Fibroblast of peridontal ligament (primary cell): ENCODE results near the gene CNTLN.
A peak's percentile ranks its signal among the peaks of the same experiment; 100 is the strongest.
"Not testable (repeated sequence)": the region's sequence is repeated elsewhere in the genome, so short reads cannot be mapped to it uniquely, and the experiment has no call there.

Source experiments
- DNase-seq: peaks from one replicate; pipeline ENCODE4 v3.0.0-alpha.2; 2010; ENCODE audit errors: extremely low read depth

Gene CNTLN

DNA sequence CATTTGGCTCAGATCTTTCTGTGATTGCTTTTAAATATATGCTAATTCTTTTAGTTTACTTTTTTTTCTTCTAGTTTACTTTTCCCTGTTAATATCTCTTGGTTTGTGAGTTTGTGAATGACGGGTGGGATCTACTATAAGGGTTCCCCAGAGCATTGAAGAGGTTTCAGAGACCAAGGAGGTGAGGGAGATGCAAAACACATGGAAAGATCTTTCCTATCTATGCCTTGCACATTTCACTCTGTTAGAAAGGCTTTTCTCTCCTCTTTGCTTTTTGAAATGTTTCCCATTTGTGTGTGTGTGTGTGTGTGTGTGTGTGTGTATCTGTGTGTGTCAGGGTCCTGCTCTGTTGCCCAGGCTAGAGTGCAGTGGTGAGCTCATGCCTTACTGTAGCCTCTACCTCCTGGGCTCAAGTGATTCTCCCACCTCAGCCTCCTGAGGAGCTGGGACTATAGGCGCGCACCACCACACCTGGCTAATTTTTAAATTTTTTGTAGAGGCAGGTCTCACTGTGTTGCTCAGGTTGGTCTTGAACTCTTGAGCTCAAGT, 50.7 kb downstream of the CNTLN start:
- DNase-seq = no peak

DNA sequence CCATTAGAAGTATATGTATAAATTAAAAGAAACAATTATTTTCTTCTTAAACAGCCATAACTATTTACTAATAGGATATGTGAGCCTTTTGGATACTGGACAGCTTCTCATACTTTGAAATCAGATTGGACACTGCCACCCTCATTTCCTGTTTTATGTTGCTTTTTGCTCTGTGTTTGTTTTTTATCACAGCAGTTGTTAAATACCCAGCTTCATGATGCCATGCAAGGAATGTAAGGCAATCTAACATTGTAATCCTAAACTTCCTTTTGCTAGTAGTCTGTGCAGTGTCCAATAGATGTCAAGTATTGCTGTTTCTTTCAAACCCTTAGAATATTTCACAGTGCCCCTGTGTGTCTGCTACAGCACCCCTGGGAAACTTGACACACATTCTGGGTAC, 56.2 kb downstream of the CNTLN start:
- peak; percentile 27 for DNase-seq

- no peak for DNase-seq
Measured at GRCh38 chr9:17204611-17205152, 69.8 kb downstream of the CNTLN start.

DNA sequence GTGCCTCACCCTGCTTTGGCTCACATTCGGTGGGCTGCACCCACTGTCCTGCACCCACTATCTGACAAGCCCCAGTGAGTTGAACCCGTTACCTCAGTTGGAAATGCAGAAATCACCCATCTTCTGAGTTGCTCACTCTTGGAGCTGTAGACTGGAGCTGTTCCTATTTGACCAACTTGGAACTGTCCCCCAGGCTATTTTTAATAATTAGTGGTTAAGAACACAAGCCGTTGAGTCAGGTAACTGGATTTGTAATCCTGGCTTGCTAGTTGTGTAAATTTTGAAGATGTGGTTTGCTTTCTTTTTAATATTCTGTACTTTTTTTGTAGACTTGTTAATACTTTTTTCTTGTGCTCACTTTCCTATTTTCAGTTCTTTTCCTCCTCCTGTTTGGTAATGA, 81.2 kb downstream of the CNTLN start:
- no peak for DNase-seq

GRCh38 chr9:17216646-17217045, 81.8 kb downstream of the CNTLN start:
- no peak for DNase-seq

DNA sequence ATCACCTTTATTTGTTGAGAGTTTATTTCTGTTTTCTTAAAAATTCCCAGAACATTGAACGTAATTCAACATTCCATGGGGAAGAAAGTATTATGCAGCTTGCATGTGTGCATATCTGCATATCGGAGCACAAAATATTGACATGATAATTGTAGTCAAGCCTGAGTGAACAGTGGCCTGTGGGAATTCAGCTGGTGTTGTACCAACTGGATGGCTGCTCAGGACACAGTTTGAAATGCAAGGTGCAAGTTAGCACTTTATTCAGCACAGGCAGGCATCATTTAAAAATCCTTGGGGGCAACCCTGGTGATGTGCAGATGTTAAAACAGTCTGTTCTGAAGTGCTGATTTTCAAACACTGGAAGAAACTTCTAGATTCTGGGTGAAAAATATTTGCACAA, 82.4 kb downstream of the CNTLN start:
- no peak for DNase-seq

DNA sequence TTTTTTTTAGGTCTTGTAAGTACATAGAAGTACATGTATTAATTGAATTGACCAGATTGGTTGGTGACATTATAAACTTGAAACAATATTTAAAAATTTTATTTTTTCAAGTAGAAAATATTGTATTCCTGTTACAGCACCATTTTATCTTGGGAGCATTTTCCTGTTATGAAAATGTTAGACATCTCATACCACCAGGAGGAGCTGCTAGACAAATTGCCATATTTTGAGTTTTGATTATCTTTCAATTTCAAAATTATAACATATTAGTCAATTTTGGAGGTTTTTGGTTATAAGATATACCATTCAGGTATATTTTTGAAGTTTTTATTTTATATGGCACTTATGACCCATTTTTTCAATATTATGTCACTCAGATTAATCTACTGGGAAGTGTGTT, 84.4 kb downstream of the CNTLN start:
- peak; percentile 34 for DNase-seq

DNA sequence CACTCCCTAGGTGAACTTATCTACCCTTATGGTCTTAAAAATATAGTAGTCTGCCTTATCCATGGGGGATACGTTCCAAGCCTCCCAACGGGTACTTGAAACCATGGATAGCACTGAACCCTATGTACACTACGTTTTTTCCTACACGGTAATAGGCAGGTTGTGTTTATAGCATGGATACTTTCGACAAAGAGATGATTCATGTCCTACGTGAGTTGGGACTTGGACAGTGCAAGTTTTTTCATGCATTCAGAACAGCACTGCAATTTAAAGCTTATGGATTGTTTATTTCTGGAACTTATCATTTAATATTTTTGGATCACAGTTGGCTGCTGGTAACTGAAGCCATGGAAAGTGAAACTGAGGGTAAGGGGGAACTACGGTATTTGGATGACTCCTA, 88.1 kb downstream of the CNTLN start:
- no peak for DNase-seq

DNA sequence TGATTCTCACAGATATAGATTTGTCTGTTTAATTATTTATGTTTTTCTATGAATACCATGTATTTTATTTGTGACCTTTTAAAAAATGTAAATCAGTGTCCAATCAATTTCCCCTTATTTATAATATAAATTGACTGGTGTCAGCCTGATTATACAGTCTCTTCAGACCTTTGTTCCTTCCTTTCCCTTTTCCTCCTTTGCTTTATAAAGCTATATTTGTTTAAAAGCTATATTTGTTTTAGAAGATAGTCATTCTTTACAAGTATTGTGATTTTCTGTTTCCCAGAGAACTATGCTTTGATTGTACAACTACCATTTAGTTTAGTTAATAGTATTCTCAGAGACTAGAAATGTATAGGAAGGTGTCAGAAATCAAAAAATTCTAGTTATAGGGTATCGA, 90.6 kb downstream of the CNTLN start:
- no peak for DNase-seq

DNA sequence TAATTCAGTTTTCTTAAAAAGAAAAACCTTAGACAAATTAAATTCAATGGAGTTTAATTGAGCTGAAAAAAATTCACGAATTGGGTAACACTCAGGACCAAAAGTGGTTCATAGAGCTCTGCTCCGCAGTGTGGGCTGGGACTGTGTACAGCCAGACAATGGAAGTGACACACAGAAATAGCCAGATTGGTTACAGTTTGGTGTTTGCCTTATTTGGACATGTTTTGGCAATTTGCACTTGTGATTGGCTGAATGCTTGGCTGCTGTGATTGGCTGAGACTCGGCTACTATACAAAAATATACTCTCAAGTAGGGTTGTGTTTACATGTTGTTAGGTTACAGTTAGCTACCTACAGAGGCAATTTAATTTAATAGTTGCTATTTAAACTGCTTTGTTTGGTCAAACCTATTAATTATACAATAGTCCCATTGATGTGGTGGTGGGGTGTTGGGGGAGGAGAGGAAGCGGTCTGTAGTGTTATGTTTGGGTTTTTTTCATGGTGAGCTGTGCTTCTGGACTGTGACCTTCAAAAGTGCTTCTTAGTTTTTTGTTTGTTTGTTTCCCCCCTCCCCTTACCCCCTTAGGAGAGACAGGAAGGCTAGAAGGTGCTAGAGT, 95.2 kb downstream of the CNTLN start:
- no peak for DNase-seq

- DNase-seq = no peak
Measured at GRCh38 chr9:17230646-17231045, 95.8 kb downstream of the CNTLN start.

GRCh38 chr9:17236147-17236546, 101.3 kb downstream of the CNTLN start:
- no peak for DNase-seq

- no peak for DNase-seq
Measured at GRCh38 chr9:17246770-17247169, 111.9 kb downstream of the CNTLN start.

GRCh38 chr9:17251100-17251499, 116.3 kb downstream of the CNTLN start:
- DNase-seq = peak; percentile 3

DNA sequence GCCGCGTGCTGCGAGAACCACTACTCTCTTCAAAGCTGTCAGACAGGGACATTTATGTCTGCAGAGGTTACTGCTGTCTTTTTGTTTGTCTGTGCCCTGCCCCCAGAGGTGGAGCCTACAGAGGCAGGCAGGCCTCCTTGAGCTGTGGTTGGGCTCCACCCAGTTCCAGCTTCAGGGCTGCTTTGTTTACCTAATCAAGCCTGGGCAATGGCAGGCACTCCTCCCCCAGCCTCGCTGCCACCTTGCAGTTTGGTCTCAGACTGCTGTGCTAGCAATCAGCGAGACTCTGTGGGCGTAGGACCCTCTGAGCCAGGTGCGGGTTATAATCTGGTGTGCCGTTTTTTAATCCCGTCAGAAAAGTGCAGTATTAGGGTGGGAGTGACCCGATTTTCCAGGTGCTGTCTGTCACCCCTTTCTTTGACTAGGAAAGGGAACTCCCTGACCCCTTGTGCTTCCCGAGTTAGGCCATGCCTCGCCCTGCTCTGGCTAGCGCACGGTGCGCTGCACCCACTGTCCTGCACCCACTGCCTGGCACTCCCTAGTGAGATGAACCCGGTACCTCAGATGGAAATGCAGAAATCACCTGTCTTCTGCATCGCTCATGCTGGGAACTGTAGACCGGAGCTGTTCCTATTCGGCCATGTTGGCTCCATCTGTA, 133.8 kb downstream of the CNTLN start:
- DNase-seq = not testable (repeated sequence)

DNA sequence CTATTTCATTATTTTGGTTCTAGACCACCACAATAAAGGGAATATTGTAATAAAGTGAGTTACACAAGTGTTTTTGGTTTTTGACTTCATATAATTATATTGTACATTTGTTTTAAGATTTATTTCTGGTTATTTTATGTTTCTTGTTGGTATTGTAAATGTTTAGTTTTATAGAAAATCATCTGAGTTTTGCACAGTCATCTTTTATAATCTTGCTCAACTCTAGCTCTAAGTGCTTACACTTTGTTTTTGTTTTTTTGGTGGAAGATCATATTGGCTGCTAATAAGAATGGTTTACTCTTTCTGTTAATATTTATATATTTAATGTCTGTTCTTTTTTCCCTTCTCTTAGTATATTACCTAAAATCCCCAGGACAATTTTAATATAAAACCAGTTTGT, 135.0 kb downstream of the CNTLN start:
- DNase-seq = peak; percentile 11

DNA sequence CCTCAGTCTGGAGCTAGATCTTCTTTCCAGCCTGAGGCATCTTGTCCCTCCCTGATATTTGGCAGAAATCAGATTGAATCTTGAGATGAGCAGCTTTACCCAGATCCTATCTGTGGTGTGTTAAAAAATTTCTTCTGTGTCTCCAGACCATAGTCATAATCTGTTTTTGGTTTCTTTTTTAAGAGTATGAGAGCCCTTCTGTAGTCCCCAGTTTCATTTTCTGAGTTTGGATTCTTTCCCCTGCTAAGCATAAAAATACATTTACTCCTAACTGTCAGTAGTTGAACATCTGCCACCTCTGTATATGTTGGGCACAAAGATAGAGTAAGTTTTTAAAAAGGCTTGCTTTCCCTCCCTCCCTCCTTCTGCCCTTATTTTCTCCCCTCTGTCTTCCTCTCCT, 137.7 kb downstream of the CNTLN start:
- peak; percentile 22 for DNase-seq

DNA sequence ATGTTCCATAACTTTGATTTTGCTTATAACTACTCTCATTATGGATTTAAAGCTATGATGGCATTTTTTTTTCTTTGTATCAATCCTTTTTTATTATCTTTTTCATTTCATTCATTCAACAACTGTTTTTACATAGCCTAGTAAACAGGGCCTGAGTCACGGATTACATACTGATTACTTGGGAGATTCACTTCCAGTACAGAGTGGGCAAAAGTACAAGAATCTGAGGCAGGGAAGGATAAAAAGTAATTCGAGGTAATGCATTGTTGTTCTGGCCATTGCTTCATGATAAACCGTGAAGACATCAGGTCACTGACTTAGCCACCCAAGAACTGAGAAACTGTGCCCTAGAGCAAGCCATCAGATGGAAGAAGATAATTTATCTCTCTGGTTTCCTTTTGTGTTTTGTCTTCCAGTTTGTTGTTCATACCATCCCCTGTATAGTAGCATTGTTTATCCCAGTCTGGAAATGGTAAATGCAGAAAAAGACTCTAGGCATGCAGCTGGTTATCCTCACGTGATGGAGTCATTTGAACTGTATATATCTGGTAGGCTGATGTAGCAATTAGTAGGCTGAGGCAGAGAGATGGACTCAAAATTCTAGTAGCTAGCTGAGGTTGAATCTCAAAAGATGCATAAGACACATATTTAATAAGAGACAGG, 145.6 kb downstream of the CNTLN start:
- peak; percentile 46 for DNase-seq

- not testable (repeated sequence) for DNase-seq
Measured at GRCh38 chr9:17290673-17291072, 155.8 kb downstream of the CNTLN start.

DNA sequence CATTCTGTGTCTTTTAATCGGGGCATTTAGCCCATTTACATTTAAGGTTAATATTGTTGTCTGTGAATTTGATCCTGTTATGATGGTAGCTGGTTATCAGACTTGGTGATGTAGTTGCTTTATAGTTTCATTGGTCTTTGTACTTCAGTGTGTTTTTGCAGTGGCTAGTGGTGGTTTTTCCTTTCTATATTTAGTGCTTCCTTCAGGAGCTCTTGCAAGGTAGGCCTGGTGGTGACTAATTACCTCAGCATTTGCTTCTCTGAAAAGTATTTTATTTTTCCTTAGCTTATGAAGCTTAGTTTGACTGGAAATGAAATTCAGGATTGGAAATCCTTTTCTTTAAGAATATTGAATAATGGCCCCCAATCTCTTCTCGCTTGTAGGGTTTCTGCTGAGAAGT, 156.9 kb downstream of the CNTLN start:
- no peak for DNase-seq

DNA sequence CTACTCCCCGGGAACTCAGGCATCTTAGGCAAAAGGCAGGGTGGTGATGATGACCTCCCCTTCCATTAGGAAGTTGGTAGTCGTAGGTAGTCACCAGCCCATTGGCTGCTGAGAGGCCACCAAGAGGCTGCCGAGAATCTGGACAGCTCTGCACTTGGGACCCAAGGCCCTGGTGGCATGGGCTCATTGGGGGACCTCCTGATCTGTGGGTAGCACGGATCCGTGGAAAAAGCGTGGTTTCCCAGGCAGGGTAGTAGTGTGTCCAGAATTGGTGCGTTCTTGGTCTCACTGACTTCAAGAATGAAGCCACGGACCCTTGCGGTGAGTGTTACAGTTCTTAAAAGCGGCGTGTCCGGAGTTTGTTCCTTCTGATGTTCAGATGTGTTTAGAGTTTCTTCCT, 158.8 kb downstream of the CNTLN start:
- DNase-seq = no peak

GRCh38 chr9:17294822-17295624, 160.2 kb downstream of the CNTLN start:
- DNase-seq = no peak
